Parathyroid adenoma (tissue), 2 donors: ENCODE results near the gene AP3D1.
A peak's percentile ranks its signal among the peaks of the same experiment; 100 is the strongest.

Experiments used
- H2AFZ ChIP-seq: fragments of 300-600 bp; sonication (generic); one replicate; pipeline ENCODE4 v1.7.0; 2017; ENCODE audit warnings: antibody characterized with exemption, mild to moderate bottlenecking
- H3K27ac ChIP-seq: fragments of 300-600 bp; sonication (generic); one replicate; pipeline ENCODE4 v1.7.0; 2017
- H3K27me3 ChIP-seq: fragments of 300-600 bp; sonication (generic); one replicate; pipeline ENCODE4 v1.7.0; 2017; ENCODE audit warnings: low read length; ENCODE audit not compliant: control insufficient read depth, insufficient read depth
- H3K36me3 ChIP-seq: fragments of 300-600 bp; sonication (generic); one replicate; pipeline ENCODE4 v1.7.0; 2017; ENCODE audit warnings: low read length; ENCODE audit not compliant: control insufficient read depth, insufficient read depth
- H3K4me1 ChIP-seq: fragments of 300-600 bp; sonication (generic); one replicate; pipeline ENCODE4 v1.7.0; 2017; ENCODE audit warnings: control low read depth
- H3K4me2 ChIP-seq: fragments of 300-600 bp; sonication (generic); one replicate; pipeline ENCODE4 v1.7.0; 2017; ENCODE audit warnings: low read length
- H3K4me3 ChIP-seq: fragments of 300-600 bp; sonication (generic); one replicate; pipeline ENCODE4 v1.7.0; 2017; ENCODE audit warnings: low read depth, low read length
- H3K79me2 ChIP-seq: fragments of 300-600 bp; sonication (generic); one replicate; pipeline ENCODE4 v1.7.0; 2017; ENCODE audit warnings: control low read depth
- H3K9ac ChIP-seq: fragments of 300-600 bp; sonication (generic); one replicate; pipeline ENCODE4 v1.7.0; 2017; ENCODE audit warnings: mild to moderate bottlenecking
- H3K9me3 ChIP-seq: fragments of 300-600 bp; sonication (generic); one replicate; pipeline ENCODE4 v1.7.0; 2017; ENCODE audit warnings: low read length; ENCODE audit not compliant: control insufficient read depth
- CTCF ChIP-seq: fragments of 300-600 bp; sonication (generic); IDR thresholded peaks from one replicate; pipeline ENCODE4 v1.7.0; 2017; ENCODE audit warnings: antibody characterized with exemption, mild to moderate bottlenecking
- donor health status: primary hyperparathyroidism.

AP3D1 gene

DNA sequence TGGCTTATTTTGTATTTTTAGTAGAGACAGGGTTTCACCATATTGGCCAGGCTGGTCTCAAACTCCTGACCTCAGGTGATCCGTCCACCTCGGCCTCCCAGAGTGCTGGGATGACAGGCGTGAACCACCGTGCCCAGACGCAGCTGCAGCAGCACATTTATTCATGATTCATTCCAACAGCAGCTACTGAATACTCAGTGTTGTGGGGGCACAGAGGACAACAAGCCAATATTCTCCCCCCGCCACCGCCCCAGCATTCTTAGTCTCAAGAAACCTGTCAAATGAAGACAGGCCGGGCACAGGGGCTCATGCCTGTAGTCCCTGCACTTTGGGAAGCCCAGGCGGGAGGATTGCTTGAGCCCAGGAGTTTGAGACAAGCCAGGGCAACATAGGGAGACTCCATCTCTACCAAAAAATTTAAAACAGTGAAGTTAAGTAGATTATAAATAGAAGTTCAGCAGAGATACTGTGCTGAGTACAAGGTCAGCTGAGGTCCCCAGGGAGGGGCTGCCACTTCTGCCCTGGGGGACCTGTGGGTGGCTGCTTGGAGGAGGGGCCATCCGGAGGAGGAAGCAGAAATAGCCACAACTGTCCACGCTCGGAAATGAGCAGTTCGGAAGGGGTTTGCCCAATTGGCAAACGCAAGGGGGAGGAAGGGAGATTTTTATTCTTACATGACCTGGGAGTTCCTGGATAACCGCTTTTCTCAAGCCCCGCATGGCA lies 16.7 kb upstream of the AP3D1 start:
- Histone ChIP-seq H3K36me3 (no peaks in the 10 kb centered on the region), H3K4me2 (peak overlapping the region; percentile 6), H3K27me3 (no peaks in the 10 kb centered on the region), H3K9me3 (no peaks in the 10 kb centered on the region), H3K27ac (peak overlapping the region; percentile 77), H3K9ac (no peak overlapping the region), H3K4me1 (peaks cover 29% of the 10 kb centered on the region), H3K4me3 (peak overlapping the region; percentile 6), H3K79me2 (peaks cover 33% of the 10 kb centered on the region), H2AFZ (no peak overlapping the region)
- no peak for TF ChIP-seq CTCF

GRCh38 chr19:2166741-2167738 lies 15.7 kb upstream of the AP3D1 start:
- Histone ChIP-seq H3K4me3 (no peak overlapping the region), H2AFZ (no peak overlapping the region), H3K9me3 (no peaks in the 10 kb centered on the region), H3K4me1 (peaks cover 29% of the 10 kb centered on the region), H3K9ac (no peak overlapping the region), H3K4me2 (no peak overlapping the region), H3K36me3 (no peaks in the 10 kb centered on the region), H3K27me3 (no peaks in the 10 kb centered on the region), H3K27ac (no peak overlapping the region), H3K79me2 (peaks cover 25% of the 10 kb centered on the region)
- TF ChIP-seq CTCF, result no peak

GRCh38 chr19:2164020-2164998 lies 12.9 kb upstream of the AP3D1 start:
- Histone ChIP-seq H3K4me1 (peaks cover 12% of the 10 kb centered on the region), H2AFZ (peak overlapping the region; percentile 68), H3K9me3 (no peaks in the 10 kb centered on the region), H3K27me3 (no peaks in the 10 kb centered on the region), H3K27ac (peak overlapping the region; percentile 71), H3K36me3 (no peaks in the 10 kb centered on the region), H3K4me2 (peak overlapping the region; percentile 88), H3K9ac (no peak overlapping the region), H3K4me3 (peak overlapping the region; percentile 71), H3K79me2 (peaks cover 12% of the 10 kb centered on the region)
- no peak for TF ChIP-seq CTCF

GRCh38 chr19:2160379-2160778 lies 9.0 kb upstream of the AP3D1 start:
- Histone ChIP-seq H3K9ac (no peak overlapping the region), H3K36me3 (no peaks in the 10 kb centered on the region), H3K4me2 (no peak overlapping the region), H2AFZ (no peak overlapping the region), H3K4me3 (no peak overlapping the region), H3K27ac (no peak overlapping the region), H3K9me3 (no peaks in the 10 kb centered on the region), H3K27me3 (no peaks in the 10 kb centered on the region), H3K4me1 (no peaks in the 10 kb centered on the region), H3K79me2 (no peaks in the 10 kb centered on the region)
- no peak for TF ChIP-seq CTCF
